GM12878 (cell line): Measurements from ENCODE around the gene MEGF6.

ENCODE experiments used
- BCL3 ChIP-seq: IDR thresholded peaks from 2 replicates; pipeline ENCODE4 v1.6.1; 2011; ENCODE audit warnings: borderline replicate concordance, low read depth, mild to moderate bottlenecking, moderate library complexity, low read length; ENCODE audit not compliant: insufficient read depth, poor library complexity, severe bottlenecking
- CTCF ChIP-seq, 3 experiments: IDR thresholded peaks in 2 of 3; conservative IDR thresholded peaks in 1 of 3; 2 replicates each; pipeline ENCODE4 v1.5.1; 2011; ENCODE audit warnings: low read depth in 3 of 3, low read length in 3 of 3, mild to moderate bottlenecking in 3 of 3, control low read depth in 2 of 3, moderate library complexity in 2 of 3, inconsistent platforms in 1 of 3, mixed read lengths in 1 of 3; ENCODE audit not compliant: control insufficient read depth in 2 of 3, insufficient read depth in 1 of 3; ENCODE audit errors: extremely low read depth in 1 of 3
- ELK1 ChIP-seq: IDR thresholded peaks from 2 replicates; pipeline ENCODE4 v1.6.1; 2012; ENCODE audit warnings: low read depth, low read length, improper control_type of control experiment
- EZH2 ChIP-seq: IDR thresholded peaks from 2 replicates; pipeline ENCODE4 v1.6.1; 2012; ENCODE audit warnings: low read depth, mild to moderate bottlenecking, control low read depth, inconsistent platforms, low read length, borderline replicate concordance; ENCODE audit not compliant: control insufficient read depth
- POU2F2 ChIP-seq: IDR thresholded peaks from 3 replicates; pipeline ENCODE4 v1.6.1; 2011; ENCODE audit warnings: low read depth, mild to moderate bottlenecking, low read length, borderline replicate concordance
- PRDM15 ChIP-seq: fragments of 450-650 bp; formaldehyde crosslinking; IDR thresholded peaks from 2 replicates; pipeline ENCODE4 v1.4.0; 2020; ENCODE audit warnings: mild to moderate bottlenecking, moderate library complexity
- RCOR1 ChIP-seq: conservative IDR thresholded peaks from 2 replicates; pipeline ENCODE4 v1.6.1; 2012; ENCODE audit warnings: low read depth, low read length, improper control_type of control experiment
- ZSCAN29 ChIP-seq: fragments of 450-650 bp; IDR thresholded peaks from 2 replicates; pipeline ENCODE4 v1.6.1; 2017; ENCODE audit warnings: mild to moderate bottlenecking, moderate library complexity

GRCh38 chr1:3475839-3476573 lies 135.3 kb downstream of the MEGF6 start:
- TF ChIP-seq BCL3 (no peak), CTCF (IDR thresholded peaks at IDR 0.05 in 2 of 3, conservative IDR thresholded peaks at IDR 0.05 in 1 of 3; ENCODE audit: control insufficient read depth in 2 of 3, extremely low read depth in 1 of 3, insufficient read depth in 1 of 3, low read depth in 3 of 3, low read length in 3 of 3) (no peak), EZH2 (no peak), PRDM15 (no peak), ELK1 (no peak), RCOR1 (no peak), ZSCAN29 (no peak), POU2F2 (no peak)
